HepG2 (cell line): Measurements from ENCODE around the gene ASPHD1. TPM values are rescaled to one million over a fixed set of nuclear protein-coding genes. Genes with fewer than 3 reads are reported as not detected.

Experiments used
- ADNP ChIP-seq: sonication (generic); formaldehyde crosslinking; IDR thresholded peaks from 2 replicates; pipeline ENCODE4 v1.4.0; 2020; ENCODE audit warnings: missing genetic modification reagents
- CENPX ChIP-seq: sonication (generic); formaldehyde crosslinking; IDR thresholded peaks from 2 replicates; pipeline ENCODE4 v1.9.0; 2021; ENCODE audit warnings: mild to moderate bottlenecking, missing genetic modification reagents, moderate library complexity
- GLMP ChIP-seq: sonication (generic); formaldehyde crosslinking; IDR thresholded peaks from 2 replicates; pipeline ENCODE4 v1.9.0; 2021; ENCODE audit warnings: missing genetic modification reagents, mild to moderate bottlenecking, borderline replicate concordance
- HNF1A ChIP-seq, 2 experiments: sonication (generic) in 1 of 2; formaldehyde crosslinking in 1 of 2; IDR thresholded peaks; 2 replicates each; pipeline versions ENCODE4 v1.4.0 to v1.6.1; 2016 to 2020; ENCODE audit warnings: borderline replicate concordance in 1 of 2, low read depth in 1 of 2, mild to moderate bottlenecking in 1 of 2, missing genetic modification reagents in 1 of 2
- KDM5A ChIP-seq: fragments of 200-600 bp; sonication (generic); IDR thresholded peaks from 2 replicates; pipeline ENCODE4 v1.7.0; 2018; ENCODE audit warnings: antibody characterized with exemption, mild to moderate bottlenecking, low read length, borderline replicate concordance
- KLF6 ChIP-seq: IDR thresholded peaks from 2 replicates; pipeline ENCODE4 v1.8.0; 2016; ENCODE audit warnings: missing biosample characterization, missing genetic modification reagents
- NFATC3 ChIP-seq: sonication (generic); formaldehyde crosslinking; IDR thresholded peaks from 2 replicates; pipeline ENCODE4 v1.5.1; 2020; ENCODE audit warnings: mild to moderate bottlenecking, missing genetic modification reagents
- TIGD3 ChIP-seq: sonication (generic); formaldehyde crosslinking; IDR thresholded peaks from 2 replicates; pipeline ENCODE4 v1.5.1; 2020; ENCODE audit warnings: mild to moderate bottlenecking, missing genetic modification reagents, borderline replicate concordance
- USF2 ChIP-seq, 2 experiments: sonication (generic) in 1 of 2; formaldehyde crosslinking in 1 of 2; IDR thresholded peaks; 2 replicates each; pipeline versions ENCODE4 v1.5.1 to v1.6.1; 2011 to 2020; ENCODE audit warnings: borderline replicate concordance in 1 of 2, low read depth in 1 of 2, low read length in 1 of 2, mild to moderate bottlenecking in 1 of 2, missing genetic modification reagents in 1 of 2, moderate library complexity in 1 of 2
- ZBTB39 ChIP-seq: sonication (generic); formaldehyde crosslinking; IDR thresholded peaks from 2 replicates; pipeline ENCODE4 v1.5.0; 2020; ENCODE audit warnings: missing genetic modification reagents
- ZNF589 ChIP-seq: sonication (generic); formaldehyde crosslinking; conservative IDR thresholded peaks from 2 replicates; pipeline ENCODE4 v1.8.0; 2022; ENCODE audit warnings: mild to moderate bottlenecking, moderate library complexity, missing genetic modification reagents
- ZNF672 ChIP-seq: sonication (generic); formaldehyde crosslinking; IDR thresholded peaks from 2 replicates; pipeline ENCODE4 v1.8.1; 2022; ENCODE audit warnings: missing genetic modification reagents
- polyA plus RNA-seq, 8 experiments: library from polyadenylated mRNA; depleted of rRNA in 3 of 8; stranded (reverse) in 7 of 8; unstranded in 1 of 8; fragments of >200 nt; fragmentation: Illumina TruSeq in 4 of 8; extraction: Trizol in 4 of 8; gene quantifications; 2 replicates each; pipeline versions ENCODE4 v1.2.1 to v1.2.3, GENCODE V29; 2011 to 2016; ENCODE audit warnings: low read depth in 4 of 8, missing spikeins in 1 of 8, mixed read lengths in 1 of 8; ENCODE audit not compliant: insufficient read depth in 1 of 8
- total RNA-seq, 5 experiments: library from RNA; depleted of rRNA; stranded (reverse); fragments of >200 nt; fragmentation: Illumina TruSeq; extraction: Trizol; gene quantifications; 2 replicates each; pipeline ENCODE4 v1.2.3, GENCODE V29; 2016; ENCODE audit warnings: low read depth in 1 of 5
- TF ChIP-seq, protein P1 (sequence below): sonication (generic); formaldehyde crosslinking; IDR thresholded peaks from 2 replicates; pipeline ENCODE4 v1.4.0; 2020; ENCODE audit warnings: missing genetic modification reagents, low read depth, mild to moderate bottlenecking, borderline replicate concordance

Gene ASPHD1
- total and polyA plus RNA-seq, 2 of the 13 experiments (the other 11 are each of a cell fraction or from before 2014, with no cell fraction given) = 13.1 to 19.7 TPM

GRCh38 chr16:29862884-29863668, 37.2 kb upstream of the ASPHD1 start, which contains the start of gene CDIPT (continued):
- peak; percentile 47 for TF ChIP-seq HNF1A (IDR thresholded peaks at IDR 0.05; ENCODE audit: low read depth)
- peak; percentile 35; the same call in 1 of the 2 replicates for TF ChIP-seq HNF1A (CRISPR knock-in tag; IDR thresholded peaks at IDR 0.05; ENCODE audit: borderline replicate concordance)
- 0 out of 2 replicates have a peak, but pooled peaks have one; percentile 16 for TF ChIP-seq NFATC3 (CRISPR knock-in tag)
- no peak for TF ChIP-seq ZBTB39 (CRISPR knock-in tag)
- peak; percentile 80 for TF ChIP-seq KLF6 (CRISPR knock-in tag)
- no peak for TF ChIP-seq ADNP (CRISPR knock-in tag)
- no peak for TF ChIP-seq GLMP (CRISPR knock-in tag)
- TF ChIP-seq CENPX (CRISPR knock-in tag) = no peak
- no peak for TF ChIP-seq TIGD3 (CRISPR knock-in tag)
- TF ChIP-seq, protein P1, sequence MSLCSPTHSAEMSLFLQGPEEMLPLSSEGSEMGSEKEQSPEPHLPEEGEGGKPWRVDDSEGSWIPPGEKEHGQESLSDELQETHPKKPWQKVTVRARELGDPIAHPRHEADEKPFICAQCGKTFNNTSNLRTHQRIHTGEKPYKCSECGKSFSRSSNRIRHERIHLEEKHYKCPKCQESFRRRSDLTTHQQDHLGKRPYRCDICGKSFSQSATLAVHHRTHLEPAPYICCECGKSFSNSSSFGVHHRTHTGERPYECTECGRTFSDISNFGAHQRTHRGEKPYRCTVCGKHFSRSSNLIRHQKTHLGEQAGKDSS (CRISPR knock-in tag) = no peak; the same call in 1 of the 2 replicates
- peak; percentile 70; the same call in 1 of the 2 replicates for TF ChIP-seq ZNF589 (CRISPR knock-in tag)
- TF ChIP-seq ZNF672 = no peak
- TF ChIP-seq USF2 (IDR thresholded peaks at IDR 0.05; ENCODE audit: low read depth, low read length) = no peak
- no peak; the same call in 1 of the 2 replicates for TF ChIP-seq USF2 (CRISPR knock-in tag; IDR thresholded peaks at IDR 0.05; ENCODE audit: borderline replicate concordance)
- peak; percentile 90 for TF ChIP-seq KDM5A
